SHP77 treated with DMSO at 0.1 percent for 48 hours (cell line): Measurements from ENCODE around the gene CALM1.
"Not testable (repeated sequence)": the region's sequence is repeated elsewhere in the genome, so short reads cannot be mapped to it uniquely, and the experiment has no call there.

ENCODE experiments used
- DNase-seq: peaks from one replicate; lab custom pipeline; 2025; lab: John Stamatoyannopoulos, UW

Gene CALM1

DNA sequence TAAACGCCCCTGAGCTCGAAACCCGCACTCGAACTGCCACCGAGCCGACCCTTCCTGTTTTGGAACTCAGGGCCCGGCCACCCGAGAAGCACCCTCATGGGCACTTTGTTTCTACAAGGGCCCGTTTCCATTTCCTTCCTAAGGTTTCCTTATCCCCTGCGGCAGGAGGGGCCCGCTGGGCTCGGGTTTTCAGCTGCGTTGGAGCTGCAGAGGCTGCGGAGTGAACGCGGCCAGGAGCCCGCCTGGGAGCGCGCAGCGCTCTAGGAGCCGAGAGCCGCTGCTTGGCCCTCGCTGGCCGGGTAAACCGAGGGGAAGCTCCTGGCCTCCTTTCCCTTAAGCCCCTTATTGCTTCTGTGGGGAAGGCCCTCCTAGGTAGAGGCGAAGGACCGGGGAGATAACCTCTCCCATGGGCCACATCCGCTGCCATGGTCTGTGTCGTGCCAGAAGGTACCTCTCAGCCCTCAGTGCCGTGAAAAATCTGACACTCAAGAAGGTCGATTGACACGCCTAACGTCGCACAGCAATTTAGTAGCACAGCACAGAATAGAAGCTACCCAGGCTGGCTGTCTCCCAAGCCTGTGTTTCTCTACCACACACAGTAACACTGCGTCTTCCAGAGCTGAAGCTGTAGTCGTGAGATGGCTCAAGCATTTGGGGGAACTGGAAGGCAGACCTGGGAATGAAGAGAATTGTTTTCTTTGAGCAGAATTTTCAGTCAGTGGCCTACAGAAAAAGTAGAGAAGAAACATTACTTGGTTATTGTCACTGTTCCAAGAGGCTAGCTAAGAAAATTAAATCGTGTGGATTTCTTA, 12.9 kb upstream of the CALM1 start:
- peak; percentile 59 for DNase-seq

DNA sequence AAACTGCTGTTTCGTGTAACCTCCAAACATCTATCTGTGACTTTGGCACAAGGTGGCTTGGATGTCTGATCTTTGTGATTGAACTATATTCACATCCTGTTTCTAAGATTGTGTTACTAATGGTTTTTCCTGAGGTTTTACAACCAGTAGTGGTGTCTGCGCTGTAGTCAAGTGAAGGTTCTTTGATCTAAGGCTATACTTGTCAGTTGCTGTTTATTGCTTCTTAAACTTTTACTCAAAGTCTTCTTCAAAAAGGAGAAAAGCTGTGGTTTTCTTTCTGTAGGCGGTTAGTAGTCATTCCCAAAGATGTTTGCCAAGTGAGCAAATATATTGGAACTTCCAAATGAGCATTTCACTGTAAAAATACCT, 12.3 kb upstream of the CALM1 start:
- no peak for DNase-seq

DNA sequence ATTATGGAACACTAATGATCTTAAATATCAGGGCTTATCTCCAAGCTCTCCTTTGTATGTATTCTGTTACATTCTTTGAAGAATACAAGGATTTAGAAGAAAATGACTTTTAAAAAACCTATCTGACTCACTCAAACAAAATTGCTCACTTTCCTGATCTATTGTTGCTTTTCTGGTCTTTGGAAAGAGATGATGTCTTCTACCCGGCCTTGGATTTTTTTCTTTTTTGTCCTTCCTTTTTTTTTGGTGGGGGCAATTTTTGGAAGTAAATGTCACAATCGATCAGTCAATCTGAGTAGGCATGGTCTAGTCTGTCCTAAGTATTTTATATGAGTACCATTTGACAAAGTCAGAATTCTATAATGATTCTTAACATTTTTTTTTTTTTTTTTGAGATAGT, 10.5 kb upstream of the CALM1 start:
- DNase-seq = no peak

DNA sequence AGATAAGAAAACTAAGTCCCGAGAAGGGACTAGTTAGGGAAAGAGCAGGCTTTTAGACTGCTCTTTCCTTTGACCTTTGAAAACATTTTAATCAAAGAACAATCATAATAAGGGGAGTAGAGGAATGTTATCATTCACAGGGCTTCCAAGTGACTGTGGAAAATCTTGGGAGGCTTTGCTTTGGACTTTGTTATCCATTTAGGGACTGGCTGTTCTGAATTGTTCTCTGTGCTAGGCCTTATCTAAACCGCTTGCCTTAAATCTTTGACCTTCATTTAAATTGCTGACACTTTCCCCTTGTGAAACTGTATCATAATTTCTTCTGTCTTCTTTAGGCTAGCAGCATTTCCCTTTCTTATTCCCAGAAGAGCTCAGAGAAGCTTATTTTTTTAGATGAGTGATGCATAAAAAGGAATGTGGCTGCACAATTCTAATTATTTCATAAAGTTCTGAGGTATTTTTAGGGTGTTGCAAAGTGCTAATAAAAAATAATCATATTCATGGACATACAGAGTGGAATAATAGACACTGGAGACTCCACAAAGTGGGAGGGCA, 9.5 kb upstream of the CALM1 start:
- DNase-seq = no peak

DNA sequence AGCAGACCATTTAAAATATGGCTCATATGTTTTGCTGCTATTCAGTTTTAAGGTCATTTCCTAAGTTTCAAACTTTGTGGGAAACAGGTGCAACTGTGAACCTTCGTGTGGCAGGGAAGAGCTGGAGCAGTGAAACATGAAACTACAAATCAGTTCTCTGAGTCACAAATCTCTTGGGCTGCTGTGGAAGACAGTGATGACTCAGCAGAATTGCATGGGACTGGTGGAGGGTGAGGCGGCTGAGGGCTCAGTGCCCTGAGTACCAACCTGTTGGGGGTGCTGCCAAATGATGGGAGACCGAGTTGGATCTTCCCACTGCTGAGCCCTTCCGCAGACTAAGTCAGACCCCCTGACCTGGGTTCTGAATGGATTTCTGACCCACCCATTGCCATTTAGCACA, 8.4 kb upstream of the CALM1 start:
- DNase-seq = no peak

DNA sequence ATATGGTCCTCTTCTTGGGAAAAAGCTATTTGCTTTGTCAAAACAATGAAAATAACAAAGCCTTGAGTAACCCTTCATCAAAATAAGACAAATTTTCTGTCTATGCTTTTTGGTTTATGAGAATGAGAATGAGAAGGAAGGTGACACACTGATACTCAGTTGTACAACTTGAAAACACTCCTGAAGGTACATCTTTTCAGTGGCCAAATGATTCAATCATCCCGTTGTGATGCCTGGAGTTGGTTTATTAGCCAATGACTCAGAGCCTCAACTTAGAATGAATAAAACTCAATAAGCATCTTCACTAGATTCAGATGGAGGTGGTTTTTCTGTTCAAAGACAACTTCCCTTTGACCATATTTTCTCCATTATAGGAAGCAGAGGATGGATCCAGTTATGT, 7.8 kb upstream of the CALM1 start:
- DNase-seq = no peak

DNA sequence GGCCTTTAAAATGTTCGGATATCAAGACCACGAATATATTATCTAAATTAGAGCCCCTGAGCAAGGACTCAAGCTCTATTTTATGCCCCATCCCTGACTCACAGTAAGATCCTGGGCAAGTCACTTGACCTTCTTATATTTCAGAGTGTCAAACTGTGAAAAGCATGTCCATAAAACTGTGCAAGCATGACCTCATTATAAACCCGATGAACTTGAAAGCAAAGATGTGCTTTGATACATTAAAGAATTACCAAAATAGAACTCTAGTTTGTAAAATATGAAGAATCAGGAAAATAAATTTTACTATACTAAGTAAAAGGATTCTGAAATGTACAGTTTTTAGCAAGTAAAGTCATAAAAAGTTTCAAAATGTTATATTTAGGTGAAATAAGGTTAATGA, 2.9 kb upstream of the CALM1 start:
- no peak for DNase-seq

DNA sequence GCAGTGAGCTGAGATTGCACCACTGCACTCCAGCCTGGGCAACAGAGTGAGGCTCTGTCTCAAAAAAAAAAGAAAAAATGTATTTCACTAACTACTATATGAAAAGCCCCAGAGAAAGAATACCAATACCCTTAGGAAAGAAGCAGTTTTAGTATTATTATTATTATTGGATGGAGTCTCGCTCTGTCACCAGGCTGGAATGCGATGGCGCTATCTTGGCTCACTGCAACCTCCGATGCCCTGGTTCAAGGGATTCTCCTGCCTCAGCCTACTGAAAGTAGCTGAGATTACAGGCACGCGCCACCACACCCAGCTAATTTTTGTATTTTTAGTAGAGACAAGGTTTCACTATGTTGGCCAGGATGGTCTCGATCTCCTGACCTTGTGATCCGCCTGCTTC, 2.0 kb upstream of the CALM1 start:
- not testable (repeated sequence) for DNase-seq

DNA sequence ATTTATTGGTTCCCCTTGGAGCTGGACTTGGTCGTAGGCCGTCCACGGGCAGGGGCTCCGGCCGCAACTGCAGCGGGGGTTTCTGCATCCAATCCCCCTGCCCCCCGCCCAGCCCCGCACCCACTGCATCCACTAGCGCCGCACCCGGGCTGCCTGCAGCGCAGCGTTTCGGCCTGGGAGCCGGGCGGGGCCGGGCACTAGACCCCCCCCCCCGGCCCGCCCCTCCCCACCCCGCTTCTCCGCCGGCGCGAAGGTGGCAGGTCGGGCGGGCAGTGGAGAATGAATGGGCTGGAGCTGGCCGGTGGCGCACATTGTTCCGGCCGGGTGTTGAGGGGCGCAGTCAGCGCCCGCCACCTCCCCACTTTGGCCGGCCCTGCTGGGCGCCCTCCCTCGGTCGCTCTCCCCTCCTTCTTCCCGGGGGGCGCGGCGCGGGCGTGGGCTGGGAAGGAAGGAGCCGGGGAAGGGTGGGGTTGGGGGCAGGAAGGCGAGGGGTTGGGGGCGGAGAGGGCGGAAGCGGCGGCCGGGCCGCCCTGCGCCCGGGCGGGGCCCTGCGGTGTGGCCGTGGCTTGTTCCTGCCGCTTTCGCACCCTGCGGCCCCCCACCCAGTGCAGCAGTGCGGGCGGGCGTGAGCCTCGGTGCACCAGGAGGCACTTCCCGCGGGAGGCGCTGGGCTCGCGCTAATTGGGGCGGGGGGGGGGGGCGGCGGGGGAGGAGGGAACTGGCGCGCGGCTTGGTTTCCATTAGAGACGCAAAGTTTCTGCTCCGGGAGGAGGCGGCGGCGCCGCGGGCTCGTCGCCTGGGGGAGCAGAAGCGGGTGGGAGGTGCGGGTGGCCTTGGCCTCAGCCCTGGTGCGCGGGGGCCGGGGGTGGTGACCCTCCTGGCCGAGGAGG, 841 bp downstream of the CALM1 start:
- no peak for DNase-seq

DNA sequence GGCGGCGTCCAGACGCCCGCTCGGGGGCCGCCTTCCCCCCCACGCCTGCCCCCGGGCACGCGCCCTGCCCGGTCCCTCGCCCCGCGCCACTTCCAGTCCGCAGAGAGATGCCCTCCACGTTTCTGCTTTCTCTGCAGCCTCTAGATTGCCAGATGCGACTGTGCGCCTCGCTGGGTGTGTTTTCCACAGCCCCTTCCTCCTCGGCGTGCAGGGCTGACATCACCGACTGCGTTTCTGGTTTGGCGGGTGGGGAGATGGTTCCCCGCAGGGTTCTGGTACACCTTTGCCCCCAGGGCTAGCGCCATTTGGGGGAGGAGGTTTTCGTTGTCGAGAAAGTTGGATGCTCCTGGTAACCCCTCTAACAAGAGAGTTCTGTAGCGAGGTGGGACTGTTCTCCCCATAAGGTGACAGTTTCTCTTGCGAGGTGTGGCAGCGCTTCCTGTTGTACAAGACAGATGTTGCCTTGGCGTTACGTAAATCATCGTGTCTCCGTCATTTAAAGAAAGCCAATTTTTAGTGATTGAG, 1.5 kb downstream of the CALM1 start:
- no peak for DNase-seq

DNA sequence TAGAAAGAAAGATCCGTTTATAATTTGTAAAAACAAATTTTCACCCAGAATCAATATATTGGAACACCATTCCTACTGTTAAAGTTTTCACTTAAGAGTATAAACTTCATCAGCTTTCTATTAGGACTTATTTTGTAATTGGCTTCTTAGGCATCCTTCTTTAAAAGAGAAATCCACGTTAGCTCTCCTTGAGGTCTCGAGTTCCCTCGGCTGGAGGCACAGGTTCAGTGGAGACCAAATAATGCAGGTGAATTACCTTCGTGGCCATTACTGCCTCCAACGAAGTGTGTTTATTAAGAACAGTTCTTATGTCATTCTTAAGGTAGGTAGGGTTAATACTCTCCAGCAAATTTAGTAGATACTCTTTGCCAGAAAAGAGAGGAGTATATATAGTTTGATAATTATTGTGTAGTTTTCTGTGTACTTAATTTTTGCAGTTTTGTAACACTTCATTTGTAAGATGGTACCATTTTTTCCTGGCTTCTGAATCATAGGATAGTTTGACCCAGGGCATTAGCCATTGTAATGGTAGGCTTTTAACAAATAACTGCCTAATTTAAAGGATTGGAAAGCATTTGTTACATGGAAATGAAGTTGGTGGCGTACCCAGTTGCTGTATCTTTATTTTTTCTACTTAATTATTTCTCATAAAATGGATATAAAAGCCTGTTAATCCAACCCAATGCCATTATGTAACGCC, 2.2 kb downstream of the CALM1 start:
- no peak for DNase-seq

DNA sequence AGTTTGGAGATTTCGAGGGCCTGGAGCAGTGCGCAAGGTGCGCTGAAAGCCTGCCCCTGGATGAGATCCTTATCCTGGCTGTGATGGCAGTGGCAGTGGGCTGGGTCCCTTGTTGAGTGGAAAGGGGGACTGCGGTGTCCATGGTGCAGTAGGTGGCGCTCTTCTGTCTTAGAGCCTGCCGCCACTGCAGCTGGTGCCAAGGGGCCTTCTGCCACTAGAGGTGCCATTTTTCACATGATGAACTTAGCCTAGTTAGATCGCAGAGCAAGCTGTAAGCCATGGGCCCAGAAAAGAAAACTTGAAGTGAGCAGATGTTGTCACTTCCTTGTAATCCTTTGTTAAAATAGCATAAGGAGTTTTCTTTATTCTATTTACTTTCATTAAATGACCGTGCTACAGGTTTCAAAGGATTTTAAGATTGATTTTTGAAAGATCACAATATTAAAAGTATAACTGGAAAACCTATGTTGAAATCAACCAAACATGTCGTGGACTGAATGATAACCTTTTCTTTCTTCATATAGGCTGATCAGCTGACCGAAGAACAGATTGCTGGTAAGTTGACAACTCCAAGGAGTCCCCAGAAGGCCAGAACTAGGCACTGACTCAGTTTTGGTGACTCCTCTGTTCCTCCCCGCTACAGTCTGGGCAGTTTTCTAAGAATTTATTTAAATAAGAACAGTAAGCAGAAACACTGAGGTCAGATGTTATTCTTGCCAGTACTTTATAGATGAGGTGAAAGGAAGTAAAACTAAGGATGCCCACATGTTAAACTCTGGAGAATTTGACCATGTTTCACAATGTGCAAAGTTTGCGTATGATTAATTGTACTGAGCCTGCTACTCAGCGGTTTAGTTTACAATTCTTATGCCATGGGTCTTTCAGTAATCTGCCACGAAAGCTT, 3.0 kb downstream of the CALM1 start:
- peak; percentile 88 for DNase-seq

DNA sequence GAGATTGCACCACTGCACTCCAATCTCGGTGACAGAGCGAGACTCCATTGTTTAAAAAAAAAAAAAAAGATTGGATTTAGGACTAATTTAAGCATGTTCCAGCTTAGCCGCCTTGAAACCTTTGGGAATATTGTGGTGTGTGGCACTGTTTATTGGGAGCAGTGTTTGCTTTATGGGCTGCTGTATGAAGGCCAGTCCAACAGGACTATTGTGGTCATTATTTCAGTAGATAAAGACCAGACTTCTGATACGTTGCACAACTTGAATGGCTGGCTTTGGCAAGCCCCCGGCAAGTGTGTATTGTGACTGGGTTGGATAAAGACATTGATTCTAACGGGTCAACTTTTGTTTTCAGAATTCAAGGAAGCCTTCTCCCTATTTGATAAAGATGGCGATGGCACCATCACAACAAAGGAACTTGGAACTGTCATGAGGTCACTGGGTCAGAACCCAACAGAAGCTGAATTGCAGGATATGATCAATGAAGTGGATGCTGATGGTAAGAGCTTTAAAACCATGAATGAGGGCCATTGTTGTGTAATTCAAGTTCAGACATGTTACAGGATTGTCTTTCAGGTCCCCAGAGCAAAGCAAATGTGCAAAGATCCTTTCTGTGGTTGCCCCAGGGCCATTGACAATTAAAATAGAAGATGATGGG, 4.2 kb downstream of the CALM1 start:
- DNase-seq = no peak

DNA sequence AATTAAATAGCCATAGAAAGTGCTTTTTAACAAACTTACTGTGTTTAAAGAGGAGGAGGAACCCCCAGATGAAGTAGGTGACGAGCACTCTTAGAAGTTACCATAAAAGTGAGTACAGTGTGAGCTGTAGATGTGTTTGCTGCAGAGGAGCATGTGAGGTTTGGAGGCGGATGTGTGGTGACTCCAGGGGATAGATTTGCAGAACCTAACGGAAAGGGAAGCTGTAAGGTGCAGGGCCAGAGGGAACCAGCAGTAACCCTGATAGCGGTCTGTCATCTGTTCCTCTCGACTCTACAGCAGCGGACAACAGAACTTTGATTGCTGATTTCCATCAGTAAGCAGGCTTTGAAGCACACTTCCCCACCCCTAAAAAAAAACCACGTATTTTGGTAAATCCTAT, 5.2 kb downstream of the CALM1 start:
- DNase-seq = no peak

DNA sequence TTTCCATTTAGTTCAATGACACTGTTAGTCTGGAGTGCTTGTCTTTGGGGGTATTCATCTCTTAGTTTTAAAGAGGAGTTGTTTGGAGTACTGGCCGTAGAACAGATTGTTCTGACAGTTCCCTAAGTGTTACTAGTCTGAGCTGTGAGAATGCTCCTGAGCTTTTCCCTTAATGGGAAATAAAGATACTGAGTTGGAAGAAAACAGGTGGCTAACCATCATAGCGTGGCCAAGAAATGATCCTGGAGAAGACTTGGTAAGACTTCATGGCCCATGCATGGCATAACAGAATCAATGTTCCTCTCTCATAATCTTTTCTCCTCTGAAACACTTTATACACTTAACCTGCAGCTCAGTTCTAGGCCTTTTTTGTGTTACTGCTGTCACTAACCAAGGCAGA, 6.2 kb downstream of the CALM1 start:
- DNase-seq = no peak

DNA sequence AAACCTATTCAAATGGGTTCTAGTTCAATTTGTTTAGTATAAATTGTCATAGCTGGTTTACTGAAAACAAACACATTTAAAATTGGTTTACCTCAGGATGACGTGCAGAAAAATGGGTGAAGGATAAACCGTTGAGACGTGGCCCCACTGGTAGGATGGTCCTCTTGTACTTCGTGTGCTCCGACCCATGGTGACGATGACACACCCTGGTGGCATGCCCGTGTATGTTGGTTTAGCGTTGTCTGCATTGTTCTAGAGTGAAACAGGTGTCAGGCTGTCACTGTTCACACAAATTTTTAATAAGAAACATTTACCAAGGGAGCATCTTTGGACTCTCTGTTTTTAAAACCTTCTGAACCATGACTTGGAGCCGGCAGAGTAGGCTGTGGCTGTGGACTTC, 8.3 kb downstream of the CALM1 start:
- no peak for DNase-seq

DNA sequence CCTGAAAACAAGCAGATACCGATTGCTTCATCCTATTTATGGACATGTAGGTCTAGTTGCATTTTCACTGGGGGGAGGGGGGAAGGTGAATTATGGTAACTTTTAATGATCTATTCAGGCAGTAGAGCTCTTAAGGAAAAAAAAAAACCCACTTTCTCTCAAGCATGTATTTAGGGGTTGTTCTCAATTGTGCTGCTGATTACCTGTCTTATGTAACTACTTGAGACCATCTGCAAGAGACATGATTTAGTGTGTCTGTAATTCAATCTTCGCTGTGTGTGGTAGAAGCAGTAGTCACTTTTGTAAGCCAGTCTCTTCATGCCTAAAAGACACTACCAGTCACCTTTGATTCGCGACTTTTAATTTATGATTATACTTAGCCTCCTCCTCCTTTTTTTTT, 8.9 kb downstream of the CALM1 start:
- DNase-seq = no peak

DNA sequence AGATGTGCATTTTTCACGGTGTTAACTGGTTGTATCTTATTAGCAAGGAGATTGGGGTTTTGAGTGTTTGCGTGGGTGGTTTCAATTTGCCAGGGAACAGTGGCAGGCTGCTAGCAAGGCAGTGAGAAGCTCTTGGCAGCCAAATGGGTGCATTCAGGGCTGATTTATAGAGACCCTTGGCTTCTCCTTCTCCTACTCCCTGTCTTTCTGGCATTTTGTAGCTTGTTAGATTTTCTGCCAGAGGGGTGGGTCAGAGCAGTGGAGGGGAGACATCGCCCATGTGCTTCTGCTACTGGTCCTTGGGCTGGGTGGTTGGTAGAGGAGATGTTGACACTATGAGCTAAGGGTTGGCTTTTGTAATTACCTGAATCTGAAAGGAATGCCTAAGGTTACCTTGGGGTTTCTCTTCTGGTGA, 9.6 kb downstream of the CALM1 start:
- no peak for DNase-seq

DNA sequence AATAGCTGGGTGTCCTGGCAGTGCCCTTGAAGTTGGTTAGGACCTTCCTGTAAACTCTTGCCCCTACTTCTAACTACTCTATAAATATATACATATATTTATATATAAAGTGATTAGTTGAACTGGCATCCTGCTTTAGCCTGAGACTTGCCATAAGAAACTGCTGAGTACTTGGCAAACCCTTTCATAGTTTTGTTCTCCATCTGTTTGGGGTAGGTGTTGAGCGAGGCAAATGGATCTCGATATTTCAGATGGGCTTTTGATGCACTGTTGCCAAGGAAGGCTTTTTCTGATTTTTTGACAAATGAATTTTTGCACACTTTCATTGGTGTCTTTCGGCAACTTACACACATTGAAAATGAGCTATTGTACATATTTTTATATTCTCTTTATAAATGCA, 10.4 kb downstream of the CALM1 start:
- DNase-seq = no peak

DNA sequence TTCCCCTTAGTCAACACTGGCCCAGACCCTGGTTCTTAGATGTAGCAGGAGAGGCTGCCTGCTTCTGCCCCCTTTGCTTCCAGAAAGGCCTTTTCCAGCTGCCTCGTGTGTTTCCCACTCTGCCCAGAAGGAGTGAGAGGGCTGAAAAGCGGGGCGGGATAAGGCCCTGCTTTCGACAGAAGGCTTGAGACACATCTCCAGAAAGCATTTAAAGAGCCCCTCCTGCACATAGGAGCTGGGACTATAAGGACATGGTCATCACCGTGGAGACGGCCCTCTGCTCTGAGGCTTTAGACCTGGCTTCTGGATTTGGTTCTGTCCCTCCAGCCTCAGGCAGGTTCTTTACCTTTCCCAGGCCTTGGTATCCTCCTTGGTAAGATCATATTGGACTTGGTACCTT, 11.9 kb downstream of the CALM1 start:
- no peak for DNase-seq
